ENCODE results near the gene PHF20.

The PHF20 gene

GRCh38 chr20:35975576-35976373 lies 204.0 kb downstream of the PHF20 start:
- Histone ChIP-seq H3K4me3 (replicated peaks; ENCODE audit: low read depth, low read length) (no peak overlapping the region), H3K36me3 (ENCODE audit: control insufficient read depth, insufficient read depth, low read length) (no peaks in the 10 kb centered on the region), H3K27me3 (replicated peaks; ENCODE audit: control insufficient read depth, insufficient read depth, low read length) (no peaks in the 10 kb centered on the region)
- TF ChIP-seq CTCF (IDR thresholded peaks at IDR 0.05; ENCODE audit: insufficient read depth, low read length, poor library complexity, severe bottlenecking) = no peak
- no peak for DNase-seq (ENCODE audit: extremely low read depth, insufficient read length)

GRCh38 chr20:35978041-35978513 lies 206.3 kb downstream of the PHF20 start:
- no peak for TF ChIP-seq CTCF (IDR thresholded peaks at IDR 0.05; ENCODE audit: insufficient read depth, low read length, poor library complexity, severe bottlenecking)
- no peaks in the 10 kb centered on the region for H3K27me3 ChIP-seq (replicated peaks; ENCODE audit: control insufficient read depth, insufficient read depth, low read length)
- no peaks in the 10 kb centered on the region for H3K36me3 ChIP-seq (ENCODE audit: control insufficient read depth, insufficient read depth, low read length)
- no peak overlapping the region for H3K4me3 ChIP-seq (replicated peaks; ENCODE audit: low read depth, low read length)
- no peak for DNase-seq (ENCODE audit: extremely low read depth, insufficient read length)

GRCh38 chr20:35979544-35979943 lies 207.7 kb downstream of the PHF20 start:
- Histone ChIP-seq H3K27me3 (replicated peaks; ENCODE audit: control insufficient read depth, insufficient read depth, low read length) (no peaks in the 10 kb centered on the region), H3K4me3 (replicated peaks; ENCODE audit: low read depth, low read length) (no peak overlapping the region), H3K36me3 (ENCODE audit: control insufficient read depth, insufficient read depth, low read length) (no peaks in the 10 kb centered on the region)
- DNase-seq (ENCODE audit: extremely low read depth, insufficient read length) = no peak
- no peak for TF ChIP-seq CTCF (IDR thresholded peaks at IDR 0.05; ENCODE audit: insufficient read depth, low read length, poor library complexity, severe bottlenecking)

- DNase-seq (ENCODE audit: extremely low read depth, insufficient read length) = no peak
- Histone ChIP-seq H3K27me3 (replicated peaks; ENCODE audit: control insufficient read depth, insufficient read depth, low read length) (no peaks in the 10 kb centered on the region), H3K4me3 (replicated peaks; ENCODE audit: low read depth, low read length) (no peak overlapping the region), H3K36me3 (ENCODE audit: control insufficient read depth, insufficient read depth, low read length) (no peaks in the 10 kb centered on the region)
- no peak for TF ChIP-seq CTCF (IDR thresholded peaks at IDR 0.05; ENCODE audit: insufficient read depth, low read length, poor library complexity, severe bottlenecking)
These were observed 210.2 kb downstream of the PHF20 start for GRCh38 chr20:35981969-35982368.

GRCh38 chr20:35984382-35984781 lies 212.6 kb downstream of the PHF20 start:
- H3K36me3 ChIP-seq (ENCODE audit: control insufficient read depth, insufficient read depth, low read length) = no peaks in the 10 kb centered on the region
- no peak for DNase-seq (ENCODE audit: extremely low read depth, insufficient read length)
- H3K27me3 ChIP-seq (replicated peaks; ENCODE audit: control insufficient read depth, insufficient read depth, low read length) = no peaks in the 10 kb centered on the region
- no peak overlapping the region for H3K4me3 ChIP-seq (replicated peaks; ENCODE audit: low read depth, low read length)
- TF ChIP-seq CTCF (IDR thresholded peaks at IDR 0.05; ENCODE audit: insufficient read depth, low read length, poor library complexity, severe bottlenecking) = no peak
